Measurements from ENCODE around the gene PIR.

DNA sequence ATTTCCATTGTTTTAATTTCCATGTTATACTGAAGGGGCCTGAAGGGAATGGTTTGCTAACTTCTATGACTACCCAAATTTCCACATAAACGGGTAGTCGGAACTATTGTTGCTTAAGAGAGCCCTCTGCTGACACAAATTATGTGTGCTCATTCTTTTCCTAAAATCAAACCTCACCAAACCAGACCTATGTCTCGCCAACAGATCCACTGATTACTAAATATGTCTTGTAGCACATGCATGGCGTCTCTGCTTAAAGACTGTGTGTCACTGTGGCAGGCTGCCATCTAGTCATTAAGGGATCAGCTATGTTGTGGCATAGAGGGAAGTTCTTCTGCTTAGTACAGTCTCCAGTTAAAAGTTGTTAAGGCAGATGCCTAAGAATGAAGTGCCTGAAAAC is 25.1 kb downstream of the PIR start:
- peak; percentile 34 for TF ChIP-seq CTCF (IDR thresholded peaks at IDR 0.05)
- no peak for TF ChIP-seq POLR2AphosphoS5 (IDR thresholded peaks at IDR 0.05; ENCODE audit: low read depth, low read length)
- TF ChIP-seq SIN3A (IDR thresholded peaks at IDR 0.05; ENCODE audit: borderline replicate concordance, insufficient read depth, low read depth, low read length) = no peak

All from Panc1 (cell line).